Endodermal cell (in vitro differentiated cells): ENCODE measurements around the gene IFNGR2. TPM values are rescaled to one million over a fixed set of nuclear protein-coding genes. Genes with fewer than 3 reads are reported as not detected.
A peak's percentile ranks its signal among the peaks of the same experiment; 100 is the strongest.

Experiments used
- DNase-seq: peaks from one replicate; pipeline ENCODE4 v3.0.0-alpha.2; 2017
- H3K27ac ChIP-seq: 2 replicates; pipeline ENCODE4 v1.5.1; 2013; ENCODE audit warnings: mild to moderate bottlenecking, low read depth, low read length, moderate library complexity
- H3K27me3 ChIP-seq: 2 replicates; pipeline ENCODE4 v1.6.1; 2013; ENCODE audit warnings: mild to moderate bottlenecking, low read length, moderate library complexity; ENCODE audit not compliant: insufficient read depth, control insufficient read depth, poor library complexity, severe bottlenecking
- H3K36me3 ChIP-seq: 2 replicates; pipeline ENCODE4 v1.7.0; 2013; ENCODE audit warnings: mild to moderate bottlenecking, low read length, moderate library complexity; ENCODE audit not compliant: control insufficient read depth, insufficient read depth
- H3K4me1 ChIP-seq: one replicate; pipeline ENCODE4 v1.7.0; 2013; ENCODE audit warnings: low read length; ENCODE audit not compliant: control insufficient read depth, insufficient read depth
- H3K4me3 ChIP-seq: 2 replicates; pipeline ENCODE4 v1.5.1; 2013; ENCODE audit warnings: mild to moderate bottlenecking, low read length, moderate library complexity
- H3K9ac ChIP-seq: 2 replicates; pipeline ENCODE4 v1.6.1; 2013; ENCODE audit warnings: mild to moderate bottlenecking, low read length, moderate library complexity; ENCODE audit not compliant: poor library complexity, severe bottlenecking; ENCODE audit errors: extremely low read depth
- H3K9me3 ChIP-seq: 2 replicates; pipeline ENCODE4 v1.6.1; 2013; ENCODE audit warnings: mild to moderate bottlenecking, low read length, moderate library complexity; ENCODE audit not compliant: control insufficient read depth
- H3K27ac Mint-ChIP-seq: 2 replicates; pipeline ENCODE4 v1.8.0; 2020; ENCODE audit warnings: mixed read lengths
- H3K27me3 Mint-ChIP-seq: 2 replicates; pipeline ENCODE4 v1.8.0; 2021; ENCODE audit warnings: mild to moderate bottlenecking, mixed read lengths; ENCODE audit not compliant: insufficient read depth
- H3K36me3 Mint-ChIP-seq: 2 replicates; pipeline ENCODE4 v1.8.0; 2020; ENCODE audit warnings: low read depth, mixed read lengths
- H3K4me1 Mint-ChIP-seq: 2 replicates; pipeline ENCODE4 v1.8.0; 2020; ENCODE audit warnings: mixed read lengths
- H3K4me3 Mint-ChIP-seq: 2 replicates; pipeline ENCODE4 v1.8.0; 2020; ENCODE audit warnings: mild to moderate bottlenecking, moderate library complexity, mixed read lengths
- H3K9me3 Mint-ChIP-seq: 2 replicates; pipeline ENCODE4 v1.8.0; 2020; ENCODE audit warnings: mild to moderate bottlenecking, mixed read lengths
- WGBS, 2 experiments: methylation state at CpG; one replicate each; pipeline versions ENCODE4 v1.1.5 to v1.1.7; 2013; ENCODE audit warnings: missing lambda C conversion rate in 2 of 2, mixed read lengths in 1 of 2; ENCODE audit not compliant: insufficient coverage in 1 of 2, insufficient read length in 1 of 2; 5-methylcytosine and 5-hydroxymethylcytosine counted together
- total RNA-seq, 2 donors: library from RNA; stranded (reverse); fragmentation: NEBNext Ultra II Directional in 1 of 2; extraction: Animal tissue kit (Norgen Biotek cat#: 25700) in 1 of 2; gene quantifications; 2 replicates in 1 of 2; 3 replicates in 1 of 2; pipeline ENCODE4 v1.2.1, GENCODE V29; 2021
- TF ChIP-seq, protein P1 (sequence below): fragments of 200-600 bp; sonication (generic); conservative IDR thresholded peaks from 2 replicates; pipeline ENCODE4 v1.5.0; 2021; ENCODE audit warnings: antibody characterized with exemption, mild to moderate bottlenecking

Gene IFNGR2
- total RNA-seq, 2 donors from 2014 or later = 41.9 to 55.1 TPM

DNA sequence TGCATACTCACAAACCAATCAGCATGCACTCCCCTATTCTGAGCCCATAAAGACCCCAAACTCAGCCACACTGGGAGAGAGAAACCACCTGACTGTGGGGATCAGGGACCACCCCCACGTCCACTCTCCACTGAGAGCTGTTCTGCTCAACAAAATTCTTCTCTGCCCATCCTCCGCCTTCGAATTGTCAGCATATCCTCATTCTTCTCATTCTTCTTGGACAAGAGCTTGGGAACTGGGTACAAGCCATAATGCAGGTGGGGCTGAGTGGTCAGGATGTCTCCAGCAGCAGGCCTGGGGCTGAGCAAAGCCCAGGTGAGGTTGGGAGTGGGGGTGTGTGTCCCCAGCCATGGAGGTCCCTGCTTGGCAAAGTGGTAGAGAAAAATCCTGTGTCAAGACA is 34.6 kb upstream of the IFNGR2 start:
- 93 to 100% methylated on average over 1 to 3 of the region's 3 CpGs for WGBS, 2 experiments

DNA sequence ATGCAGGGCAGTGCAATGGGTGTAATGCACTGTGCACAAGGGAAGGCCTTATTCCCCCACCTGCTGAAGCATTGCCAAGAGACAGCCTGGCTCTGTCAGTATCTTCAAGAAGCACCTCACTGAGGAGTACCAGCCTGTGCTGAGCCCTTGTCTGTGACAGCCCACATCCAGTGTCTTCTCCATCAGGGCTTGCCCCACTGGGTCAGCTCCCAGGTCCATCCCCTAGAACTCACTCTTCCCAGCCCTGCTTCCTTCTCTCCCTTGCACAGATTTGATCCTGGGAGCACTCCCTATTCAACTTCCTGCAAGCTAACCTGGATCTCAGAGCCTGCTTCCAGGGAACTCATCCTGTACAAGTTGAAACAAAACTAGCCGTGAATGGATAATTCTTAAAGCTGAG is 33.6 kb upstream of the IFNGR2 start:
- no peak overlapping the region for H3K9ac ChIP-seq
- no peaks in the 10 kb centered on the region for H3K27me3 ChIP-seq
- H3K9me3 ChIP-seq = peaks cover 30% of the 10 kb centered on the region
- no peaks in the 10 kb centered on the region for H3K4me1 ChIP-seq
- H3K27ac ChIP-seq = no peak overlapping the region
- H3K4me3 ChIP-seq = no peak overlapping the region
- DNase-seq = no peak
- Mint-ChIP-seq H3K4me3 (no peak overlapping the region), H3K9me3 (peaks cover 37% of the 10 kb centered on the region), H3K36me3 (peaks cover 4% of the 10 kb centered on the region), H3K27ac (no peak overlapping the region), H3K27me3 (peaks cover 2% of the 10 kb centered on the region), H3K4me1 (no peaks in the 10 kb centered on the region)
- 100% methylated on average over 1 of the region's 1 CpG for WGBS, 2 experiments
- H3K36me3 ChIP-seq = no peaks in the 10 kb centered on the region
- TF ChIP-seq, protein P1, sequence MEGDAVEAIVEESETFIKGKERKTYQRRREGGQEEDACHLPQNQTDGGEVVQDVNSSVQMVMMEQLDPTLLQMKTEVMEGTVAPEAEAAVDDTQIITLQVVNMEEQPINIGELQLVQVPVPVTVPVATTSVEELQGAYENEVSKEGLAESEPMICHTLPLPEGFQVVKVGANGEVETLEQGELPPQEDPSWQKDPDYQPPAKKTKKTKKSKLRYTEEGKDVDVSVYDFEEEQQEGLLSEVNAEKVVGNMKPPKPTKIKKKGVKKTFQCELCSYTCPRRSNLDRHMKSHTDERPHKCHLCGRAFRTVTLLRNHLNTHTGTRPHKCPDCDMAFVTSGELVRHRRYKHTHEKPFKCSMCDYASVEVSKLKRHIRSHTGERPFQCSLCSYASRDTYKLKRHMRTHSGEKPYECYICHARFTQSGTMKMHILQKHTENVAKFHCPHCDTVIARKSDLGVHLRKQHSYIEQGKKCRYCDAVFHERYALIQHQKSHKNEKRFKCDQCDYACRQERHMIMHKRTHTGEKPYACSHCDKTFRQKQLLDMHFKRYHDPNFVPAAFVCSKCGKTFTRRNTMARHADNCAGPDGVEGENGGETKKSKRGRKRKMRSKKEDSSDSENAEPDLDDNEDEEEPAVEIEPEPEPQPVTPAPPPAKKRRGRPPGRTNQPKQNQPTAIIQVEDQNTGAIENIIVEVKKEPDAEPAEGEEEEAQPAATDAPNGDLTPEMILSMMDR = no peak

More for the DNA sequence above, 34.6 kb upstream of the IFNGR2 start:
- peaks cover 4% of the 10 kb centered on the region for H3K36me3 Mint-ChIP-seq
- Histone ChIP-seq H3K9me3 (peaks cover 30% of the 10 kb centered on the region), H3K36me3 (no peaks in the 10 kb centered on the region), H3K4me1 (no peaks in the 10 kb centered on the region), H3K9ac (no peak overlapping the region), H3K27me3 (no peaks in the 10 kb centered on the region), H3K27ac (no peak overlapping the region), H3K4me3 (no peak overlapping the region)
- H3K4me3 Mint-ChIP-seq = no peak overlapping the region
- no peak overlapping the region for H3K27ac Mint-ChIP-seq
- peak; percentile 56 for DNase-seq
- H3K27me3 Mint-ChIP-seq = peaks cover 2% of the 10 kb centered on the region
- H3K4me1 Mint-ChIP-seq = no peaks in the 10 kb centered on the region
- H3K9me3 Mint-ChIP-seq = peaks cover 37% of the 10 kb centered on the region
- TF ChIP-seq, protein P1 = no peak

DNA sequence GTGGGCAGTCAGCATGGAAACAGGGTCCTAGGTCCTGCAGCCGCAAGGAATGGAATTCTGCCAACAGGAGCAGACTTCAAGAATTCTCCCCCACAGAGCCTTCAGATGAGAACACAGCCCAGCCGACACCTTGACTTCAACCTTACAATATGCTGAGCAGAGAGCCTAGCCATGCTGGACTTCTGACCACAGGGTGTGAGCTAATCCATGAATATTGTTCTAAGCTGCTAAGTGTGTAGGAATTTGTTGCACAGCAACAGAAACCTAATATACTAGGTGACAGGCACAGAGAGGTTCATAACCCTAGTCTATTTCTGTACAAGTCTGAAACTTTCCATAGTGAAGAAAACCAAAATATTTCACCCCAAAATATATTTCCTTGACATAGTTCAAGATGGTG is 32.9 kb upstream of the IFNGR2 start:
- TF ChIP-seq, protein P1 = no peak
- Histone ChIP-seq H3K4me3 (no peak overlapping the region), H3K9ac (no peak overlapping the region), H3K36me3 (no peaks in the 10 kb centered on the region), H3K9me3 (peaks cover 30% of the 10 kb centered on the region), H3K27ac (no peak overlapping the region), H3K27me3 (no peaks in the 10 kb centered on the region), H3K4me1 (no peaks in the 10 kb centered on the region)
- Mint-ChIP-seq H3K27ac (no peak overlapping the region), H3K4me1 (no peaks in the 10 kb centered on the region), H3K36me3 (peaks cover 4% of the 10 kb centered on the region), H3K9me3 (peaks cover 37% of the 10 kb centered on the region), H3K27me3 (peaks cover 2% of the 10 kb centered on the region), H3K4me3 (no peak overlapping the region)
- WGBS, 2 experiments = 93% methylated on average over 2 of the region's 2 CpGs; no CpG with 5 or more reads in 1 of the 2 experiments
- no peak for DNase-seq
